Gastrocnemius medialis (tissue), 4 donors: ENCODE data around the gene TOR4A.

Source experiments
- POLR2A ChIP-seq, 2 donors: fragments of 450-650 bp; IDR thresholded peaks; one replicate each; pipeline ENCODE4 v1.6.1; 2017; ENCODE audit warnings: antibody characterized with exemption in 2 of 2, mild to moderate bottlenecking in 2 of 2, moderate library complexity in 2 of 2
- TF ChIP-seq, protein P1 (sequence below), 5 experiments: fragments of 450-650 bp in 3 of 5; fragments of 200-600 bp in 2 of 5; sonication (generic) in 2 of 5; IDR thresholded peaks in 4 of 5; conservative IDR thresholded peaks in 1 of 5; 1 replicate in 4 of 5; 2 replicates in 1 of 5; pipeline ENCODE4 v1.5.1; 2016 to 2019; ENCODE audit warnings: antibody characterized with exemption in 5 of 5, mild to moderate bottlenecking in 3 of 5, moderate library complexity in 3 of 5

DNA sequence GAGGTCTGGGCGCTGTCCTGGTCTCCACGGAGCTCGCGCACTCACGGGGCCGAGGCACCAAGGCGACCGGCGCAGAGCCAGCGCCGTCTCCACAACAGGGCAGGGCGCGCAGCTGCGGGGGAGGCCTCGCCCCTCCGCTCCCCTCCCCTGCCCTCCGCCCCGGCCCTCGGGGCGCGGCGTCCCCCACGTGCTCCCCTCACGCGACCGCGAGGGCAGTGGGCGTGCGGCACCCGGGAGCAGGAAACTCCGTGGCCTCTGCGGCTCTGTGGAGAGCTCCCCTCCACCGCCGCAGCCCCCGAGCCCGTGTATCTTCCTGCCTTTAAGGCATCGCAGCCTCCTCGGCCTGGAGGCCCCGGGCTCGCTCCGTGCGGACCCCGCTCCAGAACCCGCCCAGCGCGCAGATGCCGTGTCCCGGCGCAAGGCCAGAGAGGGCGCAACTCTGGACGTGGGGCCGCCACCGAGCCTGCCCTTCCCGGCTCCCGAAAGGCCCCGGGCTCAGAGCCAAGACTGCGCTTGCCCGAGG lies 37.1 kb upstream of the TOR4A start:
- TF ChIP-seq, protein P1, sequence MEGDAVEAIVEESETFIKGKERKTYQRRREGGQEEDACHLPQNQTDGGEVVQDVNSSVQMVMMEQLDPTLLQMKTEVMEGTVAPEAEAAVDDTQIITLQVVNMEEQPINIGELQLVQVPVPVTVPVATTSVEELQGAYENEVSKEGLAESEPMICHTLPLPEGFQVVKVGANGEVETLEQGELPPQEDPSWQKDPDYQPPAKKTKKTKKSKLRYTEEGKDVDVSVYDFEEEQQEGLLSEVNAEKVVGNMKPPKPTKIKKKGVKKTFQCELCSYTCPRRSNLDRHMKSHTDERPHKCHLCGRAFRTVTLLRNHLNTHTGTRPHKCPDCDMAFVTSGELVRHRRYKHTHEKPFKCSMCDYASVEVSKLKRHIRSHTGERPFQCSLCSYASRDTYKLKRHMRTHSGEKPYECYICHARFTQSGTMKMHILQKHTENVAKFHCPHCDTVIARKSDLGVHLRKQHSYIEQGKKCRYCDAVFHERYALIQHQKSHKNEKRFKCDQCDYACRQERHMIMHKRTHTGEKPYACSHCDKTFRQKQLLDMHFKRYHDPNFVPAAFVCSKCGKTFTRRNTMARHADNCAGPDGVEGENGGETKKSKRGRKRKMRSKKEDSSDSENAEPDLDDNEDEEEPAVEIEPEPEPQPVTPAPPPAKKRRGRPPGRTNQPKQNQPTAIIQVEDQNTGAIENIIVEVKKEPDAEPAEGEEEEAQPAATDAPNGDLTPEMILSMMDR (IDR thresholded peaks at IDR 0.05 in 4 of 5, conservative IDR thresholded peaks at IDR 0.05 in 1 of 5) = peak in 2 of 5 experiments; percentile 9 to 16
- peak in 1 of 2 donors; percentile 25 for TF ChIP-seq POLR2A (IDR thresholded peaks at IDR 0.05)
